Dendritic cell treated with granulocyte-macrophage colony-stimulating factor and Interleukin-4, amounts not matched to agents 40 ng/mL and 50 ng/mL, for 4 days (primary cell): Measurements from ENCODE around the gene EHMT1.
"Not testable (repeated sequence)": the region's sequence is repeated elsewhere in the genome, so short reads cannot be mapped to it uniquely, and the experiment has no call there.

ENCODE experiments used
- H3K27ac Mint-ChIP-seq: one replicate; pipeline ENCODE4 v1.8.0; 2022; ENCODE audit warnings: mild to moderate bottlenecking, mixed read lengths
- H3K27me3 Mint-ChIP-seq: one replicate; pipeline ENCODE4 v1.8.0; 2022; ENCODE audit warnings: mild to moderate bottlenecking, mixed read lengths
- H3K36me3 Mint-ChIP-seq: one replicate; pipeline ENCODE4 v1.8.0; 2022; ENCODE audit warnings: low read depth, mixed read lengths
- H3K4me1 Mint-ChIP-seq: one replicate; pipeline ENCODE4 v1.8.0; 2022; ENCODE audit warnings: low read depth, mixed read lengths
- H3K4me3 Mint-ChIP-seq: one replicate; pipeline ENCODE4 v1.8.0; 2022; ENCODE audit warnings: mild to moderate bottlenecking, moderate library complexity, mixed read lengths
- H3K9me3 Mint-ChIP-seq: one replicate; pipeline ENCODE4 v1.8.0; 2022; ENCODE audit warnings: mixed read lengths
- intact Hi-C: fragments of 100-400 bp; cut with micrococcal nuclease; formaldehyde crosslinking; loops from one replicate; pipeline ENCODE4 v1.15.0; 2022

EHMT1 gene

GRCh38 chr9:137728444-137729311 is 109.9 kb downstream of the EHMT1 start:
- no peak overlapping the region for H3K27ac Mint-ChIP-seq
- H3K9me3 Mint-ChIP-seq: peaks cover 61% of the 10 kb centered on the region
- H3K4me3 Mint-ChIP-seq: no peak overlapping the region
- peaks cover 100% of the 10 kb centered on the region for H3K36me3 Mint-ChIP-seq
- peaks cover 18% of the 10 kb centered on the region for H3K4me1 Mint-ChIP-seq
- intact Hi-C loops: no loop called here
- no peaks in the 10 kb centered on the region for H3K27me3 Mint-ChIP-seq

- Mint-ChIP-seq H3K27me3 (no peaks in the 10 kb centered on the region), H3K4me3 (no peak overlapping the region), H3K36me3 (peaks cover 96% of the 10 kb centered on the region), H3K27ac (no peak overlapping the region), H3K9me3 (peaks cover 53% of the 10 kb centered on the region), H3K4me1 (peaks cover 3% of the 10 kb centered on the region)
- intact Hi-C loops: no loop called here
Measured at GRCh38 chr9:137731216-137731946, 112.6 kb downstream of the EHMT1 start.

- Mint-ChIP-seq H3K27me3 (no peaks in the 10 kb centered on the region), H3K4me1 (no peaks in the 10 kb centered on the region), H3K9me3 (peaks cover 45% of the 10 kb centered on the region), H3K36me3 (peaks cover 88% of the 10 kb centered on the region), H3K4me3 (no peak overlapping the region), H3K27ac (no peak overlapping the region)
- intact Hi-C loops: no loop called here
Measured at GRCh38 chr9:137731947-137732813, 113.4 kb downstream of the EHMT1 start.

GRCh38 chr9:137733429-137733828 is 114.6 kb downstream of the EHMT1 start:
- H3K27ac Mint-ChIP-seq: no peak overlapping the region

GRCh38 chr9:137734181-137734580 is 115.4 kb downstream of the EHMT1 start:
- H3K36me3 Mint-ChIP-seq: peaks cover 82% of the 10 kb centered on the region
- peaks cover 44% of the 10 kb centered on the region for H3K9me3 Mint-ChIP-seq
- intact Hi-C loops: no loop called here
- no peaks in the 10 kb centered on the region for H3K27me3 Mint-ChIP-seq
- peaks cover 5% of the 10 kb centered on the region for H3K4me1 Mint-ChIP-seq
- no peak overlapping the region for H3K4me3 Mint-ChIP-seq
- no peak overlapping the region for H3K27ac Mint-ChIP-seq

More at GRCh38 chr9:137733429-137733828, 114.6 kb downstream of the EHMT1 start:
- Mint-ChIP-seq H3K27me3 (no peaks in the 10 kb centered on the region), H3K36me3 (peaks cover 83% of the 10 kb centered on the region), H3K4me3 (no peak overlapping the region), H3K9me3 (peaks cover 44% of the 10 kb centered on the region), H3K4me1 (peaks cover 5% of the 10 kb centered on the region)
- intact Hi-C loops: no loop called here

GRCh38 chr9:137738182-137738696 is 119.4 kb downstream of the EHMT1 start:
- Mint-ChIP-seq H3K9me3 (peaks cover 16% of the 10 kb centered on the region), H3K36me3 (peaks cover 79% of the 10 kb centered on the region)
- H3K4me1 Mint-ChIP-seq, H3K27ac Mint-ChIP-seq, intact Hi-C loops, H3K27me3 Mint-ChIP-seq, H3K4me3 Mint-ChIP-seq: not testable (repeated sequence)

GRCh38 chr9:137738703-137739102 is 119.9 kb downstream of the EHMT1 start:
- H3K9me3 Mint-ChIP-seq: peaks cover 12% of the 10 kb centered on the region
- intact Hi-C loops: no loop called here
- no peak overlapping the region for H3K27ac Mint-ChIP-seq
- no peak overlapping the region for H3K4me3 Mint-ChIP-seq
- H3K4me1 Mint-ChIP-seq: peaks cover 5% of the 10 kb centered on the region
- H3K27me3 Mint-ChIP-seq: no peaks in the 10 kb centered on the region
- peaks cover 79% of the 10 kb centered on the region for H3K36me3 Mint-ChIP-seq

GRCh38 chr9:137739371-137740309 is 120.8 kb downstream of the EHMT1 start:
- Mint-ChIP-seq H3K9me3 (peaks cover 2% of the 10 kb centered on the region), H3K27me3 (no peaks in the 10 kb centered on the region), H3K27ac (peak overlapping the region; percentile 3), H3K4me1 (peaks cover 5% of the 10 kb centered on the region), H3K4me3 (no peak overlapping the region), H3K36me3 (peaks cover 79% of the 10 kb centered on the region)
- intact Hi-C loops: no loop called here

- H3K27ac Mint-ChIP-seq: peak overlapping the region; percentile 3
- H3K4me1 Mint-ChIP-seq: peaks cover 5% of the 10 kb centered on the region
- H3K36me3 Mint-ChIP-seq: peaks cover 76% of the 10 kb centered on the region
- H3K27me3 Mint-ChIP-seq: no peaks in the 10 kb centered on the region
- intact Hi-C loops: no loop called here
- no peak overlapping the region for H3K4me3 Mint-ChIP-seq
- H3K9me3 Mint-ChIP-seq: no peaks in the 10 kb centered on the region
Measured at GRCh38 chr9:137740312-137740711, 121.5 kb downstream of the EHMT1 start.

- no peak overlapping the region for H3K27ac Mint-ChIP-seq
- H3K27me3 Mint-ChIP-seq: no peaks in the 10 kb centered on the region
- no peaks in the 10 kb centered on the region for H3K9me3 Mint-ChIP-seq
- H3K4me1 Mint-ChIP-seq: peaks cover 13% of the 10 kb centered on the region
- no peak overlapping the region for H3K4me3 Mint-ChIP-seq
- intact Hi-C loops: no loop called here
- peaks cover 79% of the 10 kb centered on the region for H3K36me3 Mint-ChIP-seq
Measured at GRCh38 chr9:137741330-137741729, 122.5 kb downstream of the EHMT1 start.

GRCh38 chr9:137742698-137743097 is 123.9 kb downstream of the EHMT1 start:
- Mint-ChIP-seq H3K4me3 (no peak overlapping the region), H3K9me3 (no peaks in the 10 kb centered on the region), H3K4me1 (peaks cover 13% of the 10 kb centered on the region), H3K27ac (no peak overlapping the region), H3K27me3 (no peaks in the 10 kb centered on the region), H3K36me3 (peaks cover 92% of the 10 kb centered on the region)
- intact Hi-C loops: no loop called here

- Mint-ChIP-seq H3K4me3 (no peak overlapping the region), H3K27ac (no peak overlapping the region), H3K27me3 (no peaks in the 10 kb centered on the region), H3K4me1 (peaks cover 8% of the 10 kb centered on the region), H3K9me3 (no peaks in the 10 kb centered on the region), H3K36me3 (peaks cover 92% of the 10 kb centered on the region)
- intact Hi-C loops: no loop called here
Measured at GRCh38 chr9:137743695-137744094, 124.9 kb downstream of the EHMT1 start.
